NCI-H82 treated with DMSO at 0.1 percent for 48 hours (cell line): ENCODE data around the gene CD160.
A peak's percentile ranks its signal among the peaks of the same experiment; 100 is the strongest.
"Not testable (repeated sequence)": the region's sequence is repeated elsewhere in the genome, so short reads cannot be mapped to it uniquely, and the experiment has no call there.

Experiments used
- DNase-seq: peaks from one replicate; lab custom pipeline; 2025; ENCODE audit not compliant: unreplicated experiment; lab: John Stamatoyannopoulos, UW

CD160 gene

DNA sequence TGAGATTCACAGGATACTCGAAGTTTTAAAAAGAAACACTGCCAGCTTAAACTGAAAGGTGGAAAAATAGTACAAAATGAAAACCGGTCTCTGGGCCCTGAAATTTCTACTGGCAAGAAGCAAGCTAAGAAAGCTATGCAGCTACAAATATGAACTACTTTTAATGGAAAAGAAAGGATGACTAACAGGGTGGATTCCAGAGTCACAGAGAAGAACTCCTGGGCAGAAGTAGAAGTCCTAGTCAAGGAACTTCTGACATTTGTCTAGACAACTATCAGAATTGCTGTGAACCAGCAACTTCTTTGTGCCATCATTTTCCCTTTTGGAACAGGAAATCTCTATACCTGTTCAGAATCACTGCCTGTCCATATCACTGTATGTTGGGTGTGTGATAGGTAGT lies 38.1 kb downstream of the CD160 start:
- DNase-seq, result no peak

DNA sequence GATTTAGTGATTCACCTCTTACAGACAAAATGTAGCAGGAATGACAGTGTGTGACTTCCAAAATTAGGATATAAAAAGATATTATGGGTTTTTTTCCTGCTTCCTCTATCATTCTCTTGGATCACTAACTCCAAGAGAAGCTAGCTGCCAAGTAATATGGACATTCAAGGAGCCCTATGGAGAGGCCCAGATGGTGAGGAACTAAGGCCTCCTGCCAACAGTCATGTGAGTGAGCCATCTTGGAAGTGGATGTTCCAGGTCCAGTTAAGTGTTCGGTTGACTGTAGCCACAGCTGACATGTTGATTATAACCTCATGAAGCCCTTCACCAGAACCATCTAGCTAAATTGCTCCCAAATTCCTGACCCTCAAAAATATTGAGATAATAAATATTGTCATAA lies 38.8 kb downstream of the CD160 start:
- DNase-seq, result no peak

DNA sequence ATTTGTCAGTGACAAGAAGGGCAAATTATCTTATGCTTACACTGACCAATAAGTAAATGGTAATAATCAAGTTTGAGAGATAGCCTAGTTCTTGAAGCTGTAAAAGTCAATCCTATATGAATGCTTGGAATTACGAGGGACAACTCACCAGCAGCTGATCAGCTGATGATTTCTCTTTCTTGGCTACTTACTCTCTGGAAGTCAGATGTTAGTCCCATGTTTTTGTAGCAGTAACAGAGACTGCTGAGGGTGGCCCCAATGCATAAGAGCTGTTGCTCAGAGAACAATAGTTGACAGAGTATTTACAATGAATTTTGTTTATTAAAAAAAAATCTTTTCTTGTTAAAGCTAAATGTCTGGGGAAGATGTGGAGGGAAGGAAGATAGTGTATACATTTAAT lies 39.3 kb downstream of the CD160 start:
- no peak for DNase-seq

DNA sequence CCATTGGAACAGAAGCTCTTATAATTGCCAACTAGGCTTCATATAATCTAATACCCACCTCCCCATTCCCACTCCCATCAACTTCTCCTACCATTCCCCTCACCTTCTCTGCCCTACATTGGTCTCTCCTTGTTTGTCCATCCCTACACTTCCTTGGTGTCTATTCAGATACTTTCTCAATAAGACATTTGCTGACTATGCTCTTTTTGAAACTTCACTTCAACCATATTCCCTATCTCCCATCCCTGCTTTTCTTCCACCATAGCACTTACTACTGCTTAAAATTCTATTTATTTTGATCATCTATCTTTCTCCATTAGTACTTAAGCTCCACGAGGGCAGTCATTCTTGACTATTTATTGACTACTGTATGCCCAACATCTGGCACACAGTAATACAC lies 40.4 kb downstream of the CD160 start:
- DNase-seq, result no peak

DNA sequence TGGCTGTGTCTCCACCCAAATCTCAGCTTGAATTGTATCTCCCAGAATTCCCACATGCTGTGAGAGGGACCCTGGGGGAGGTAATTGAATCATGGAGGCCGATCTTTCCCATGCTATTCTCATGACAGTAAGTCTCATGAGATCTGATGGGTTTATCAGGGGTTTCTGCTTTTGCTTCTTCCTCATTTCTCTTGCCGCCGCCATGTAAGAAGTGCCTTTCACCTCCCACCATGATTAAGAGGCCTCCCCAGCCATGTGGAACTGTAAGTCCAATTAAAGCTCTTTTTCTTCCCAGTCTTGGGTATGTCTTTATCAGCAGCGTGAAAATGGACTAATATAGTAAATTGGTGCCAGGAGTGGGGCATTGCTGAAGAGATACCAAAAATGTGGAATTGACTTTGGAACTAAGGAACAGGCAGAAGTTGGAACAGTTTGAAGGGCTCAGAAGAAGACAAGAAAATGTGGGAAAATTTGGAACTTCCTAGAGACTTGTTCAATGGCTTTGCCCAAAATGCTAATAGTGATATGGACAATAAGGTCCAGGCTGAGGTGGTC lies 41.2 kb downstream of the CD160 start:
- DNase-seq, result not testable (repeated sequence)

DNA sequence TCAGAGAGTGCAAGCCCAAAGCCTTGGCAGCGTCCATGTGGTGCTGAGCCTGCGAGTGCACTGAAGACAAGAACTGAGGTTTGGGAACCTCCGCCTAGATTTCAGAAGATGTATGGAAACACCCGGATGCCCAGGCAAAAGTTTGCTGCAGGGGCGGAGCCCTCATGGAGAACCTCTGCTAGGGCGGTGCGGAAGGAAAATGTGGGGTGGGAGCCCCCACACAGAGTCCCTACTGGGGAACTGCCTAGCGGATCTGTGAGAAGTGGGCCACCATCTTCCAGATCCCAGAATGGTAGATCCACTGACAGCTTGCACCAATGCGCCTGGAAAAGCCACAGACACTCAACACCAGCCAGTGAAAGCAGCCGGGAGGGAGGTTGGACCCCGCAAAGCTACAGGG lies 42.2 kb downstream of the CD160 start:
- DNase-seq, result not testable (repeated sequence)

DNA sequence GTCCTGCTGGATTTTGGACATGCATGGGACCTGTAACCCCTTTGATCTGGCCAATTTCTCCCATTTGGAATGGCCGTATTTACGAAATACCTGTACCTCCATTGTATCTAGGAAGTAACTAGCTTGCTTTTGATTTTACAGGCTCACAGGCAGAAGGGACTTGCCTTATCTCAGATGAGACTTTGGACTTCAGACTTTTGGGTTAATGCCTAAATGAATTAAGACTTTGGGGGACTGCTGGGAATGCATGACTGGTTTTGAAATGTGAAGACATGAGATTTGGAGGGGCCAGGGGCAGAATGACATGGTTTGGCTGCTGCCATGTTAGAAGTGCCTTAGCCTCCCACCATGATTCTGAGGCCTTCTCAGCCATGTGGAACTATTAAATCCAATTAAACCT lies 42.7 kb downstream of the CD160 start:
- not testable (repeated sequence) for DNase-seq

DNA sequence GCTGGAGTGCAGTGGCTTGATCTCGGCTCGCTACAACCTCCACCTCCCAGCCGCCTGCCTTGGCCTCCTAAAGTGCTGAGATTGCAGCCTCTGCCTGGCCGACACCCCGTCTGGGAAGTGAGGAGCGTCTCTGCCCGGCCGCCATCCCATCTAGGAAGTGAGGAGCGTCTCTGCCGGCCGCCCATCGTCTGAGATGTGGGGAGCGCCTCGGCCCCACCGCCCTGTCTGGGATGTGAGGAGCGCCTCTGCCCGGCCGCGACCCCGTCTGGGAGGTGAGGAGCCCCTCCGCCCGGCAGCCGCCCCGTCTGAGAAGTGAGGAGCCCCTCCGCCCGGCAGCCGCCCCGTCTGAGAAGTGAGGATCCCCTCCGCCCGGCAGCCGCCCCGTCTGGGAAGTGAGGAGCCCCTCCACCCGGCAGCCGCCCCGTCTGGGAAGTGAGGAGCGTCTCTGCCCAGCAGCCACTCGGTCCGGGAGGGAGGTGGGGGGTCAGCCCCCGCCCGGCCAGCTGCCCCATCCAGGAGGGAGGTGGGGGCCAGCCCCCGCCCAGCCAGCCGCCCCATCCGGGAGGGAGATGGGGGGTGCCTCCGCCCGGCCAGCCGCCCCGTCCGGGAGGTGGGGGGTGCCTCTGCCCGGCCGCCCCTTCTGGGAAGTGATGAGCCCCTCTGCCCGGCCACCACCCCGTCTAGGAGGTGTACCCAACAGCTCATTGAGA lies 45.1 kb downstream of the CD160 start:
- not testable (repeated sequence) for DNase-seq

DNA sequence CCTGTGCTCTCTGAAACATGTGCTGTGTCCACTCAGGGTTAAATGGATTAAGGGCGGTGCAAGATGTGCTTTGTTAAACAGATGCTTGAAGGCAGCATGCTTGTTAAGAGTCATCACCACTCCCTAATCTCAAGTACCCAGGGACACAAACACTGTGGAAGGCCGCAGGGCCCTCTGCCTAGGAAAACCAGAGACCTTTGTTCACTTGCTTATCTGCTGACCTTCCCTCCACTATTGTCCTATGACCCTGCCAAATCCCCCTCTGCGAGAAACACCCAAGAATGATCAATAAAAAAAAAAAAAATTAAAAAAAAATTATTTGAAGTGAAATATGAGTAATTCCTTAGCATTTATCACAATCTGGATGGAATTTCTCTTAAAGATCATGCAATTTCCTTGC lies 45.8 kb downstream of the CD160 start:
- DNase-seq, result not testable (repeated sequence)

DNA sequence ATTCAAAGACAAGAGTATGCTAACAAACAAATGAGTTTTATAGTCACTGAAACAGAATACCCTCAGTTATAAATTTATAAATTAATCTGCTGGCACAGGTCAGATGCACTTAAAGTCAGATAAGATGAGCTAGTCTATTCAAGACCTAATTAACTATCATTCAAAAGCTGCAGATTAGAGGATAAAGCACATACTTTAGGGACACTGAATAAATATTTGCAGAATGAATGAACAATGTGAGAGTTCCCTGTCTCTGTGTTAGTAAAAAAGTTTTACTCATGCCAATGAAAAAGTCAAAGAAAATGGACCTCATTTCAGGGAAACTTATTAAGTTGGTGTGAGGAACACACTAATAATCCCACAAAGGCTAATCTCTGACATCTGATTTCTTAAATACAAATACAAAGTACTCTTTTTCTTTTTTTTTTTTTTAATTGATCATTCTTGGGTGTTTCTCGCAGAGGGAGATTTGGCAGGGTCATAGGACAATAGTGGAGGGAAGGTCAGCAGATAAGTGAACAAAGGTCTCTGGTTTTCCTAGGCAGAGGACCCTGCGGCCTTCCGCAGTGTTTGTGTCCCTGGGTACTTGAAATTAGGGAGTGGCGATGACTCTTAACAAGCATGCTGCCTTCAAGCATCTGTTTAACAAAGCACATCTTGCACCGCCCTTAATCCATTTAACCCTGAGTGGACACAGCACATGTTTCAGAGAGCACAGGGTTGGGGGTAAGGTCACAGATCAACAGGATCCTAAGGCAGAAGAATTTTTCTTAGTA lies 46.5 kb downstream of the CD160 start:
- not testable (repeated sequence) for DNase-seq

DNA sequence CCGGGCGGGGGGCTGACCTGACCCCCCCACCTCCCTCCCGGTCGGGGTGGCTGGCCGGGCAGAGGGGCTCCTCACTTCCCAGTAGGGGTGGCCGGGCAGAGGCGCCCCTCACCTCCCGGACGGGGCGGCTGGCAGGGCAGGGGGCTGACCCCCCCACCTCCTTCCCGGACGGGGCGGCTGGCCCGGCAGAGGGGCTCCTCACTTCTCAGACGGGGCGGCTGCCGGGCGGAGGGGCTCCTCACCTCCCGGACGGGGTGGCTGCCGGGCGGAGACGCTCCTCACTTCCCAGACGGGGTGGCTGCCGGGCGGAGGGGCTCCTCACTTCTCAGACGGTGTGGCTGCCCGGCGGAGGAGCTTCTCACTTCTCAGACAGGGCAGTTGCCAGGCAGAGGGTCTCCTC lies 47.6 kb downstream of the CD160 start:
- DNase-seq, result not testable (repeated sequence)

DNA sequence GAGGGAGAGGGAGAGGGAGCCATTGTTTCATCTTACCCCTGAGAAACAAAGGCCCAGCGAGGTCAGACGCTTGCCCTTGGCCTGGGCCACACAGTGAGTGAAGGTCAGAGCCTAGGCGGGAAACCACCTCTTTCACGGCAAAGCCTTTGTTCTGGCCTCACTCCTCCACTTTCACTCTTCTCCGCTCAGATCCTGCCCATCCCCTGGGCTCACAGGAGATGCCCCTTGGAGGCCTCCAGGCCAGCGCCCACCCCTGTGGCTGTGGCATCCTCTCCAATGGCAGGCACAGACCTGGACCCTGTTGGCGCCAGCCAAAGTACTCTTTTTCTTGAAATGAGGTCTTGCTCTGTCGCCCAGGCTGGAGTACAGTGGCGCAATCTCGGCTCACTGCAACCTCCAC lies 48.7 kb downstream of the CD160 start:
- not testable (repeated sequence) for DNase-seq

DNA sequence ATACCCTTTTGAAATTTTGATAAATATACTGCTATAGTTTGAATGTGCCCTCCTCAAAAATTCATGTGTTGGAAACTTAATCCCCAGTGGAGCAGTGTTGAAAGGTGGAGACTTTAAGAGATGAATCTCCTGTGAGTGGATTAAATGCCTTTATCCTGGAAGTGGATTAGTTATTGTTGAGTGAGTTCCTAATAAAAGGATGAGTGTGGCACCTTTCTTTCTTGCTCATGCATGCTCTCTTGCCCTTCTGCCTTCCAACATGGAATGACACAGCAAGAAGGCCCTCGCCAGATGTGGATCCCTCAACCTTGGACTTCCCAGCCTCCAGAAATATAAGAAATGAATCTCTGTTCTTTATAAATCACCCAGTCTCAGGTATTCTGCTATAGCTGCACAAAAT lies 51.8 kb downstream of the CD160 start:
- DNase-seq, result peak; percentile 89

DNA sequence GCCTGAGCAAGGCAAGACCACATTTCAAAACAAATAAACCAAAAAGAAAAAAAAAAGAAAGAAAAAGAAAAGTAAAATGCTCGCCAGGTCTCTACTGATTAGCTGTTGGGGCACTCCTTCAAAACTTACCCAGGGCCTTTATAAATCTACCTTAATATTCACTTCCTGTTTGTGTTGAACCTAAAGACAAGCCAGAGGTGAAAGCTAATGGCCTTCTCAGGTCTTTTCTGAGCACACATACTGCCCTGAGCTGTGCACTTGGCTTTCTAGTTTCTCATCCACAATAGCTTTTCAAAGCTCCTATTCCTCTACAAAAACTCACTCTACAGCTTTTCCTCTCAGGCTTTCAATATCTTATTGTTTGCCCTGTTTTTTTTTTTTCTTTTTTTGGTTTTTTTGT lies 54.1 kb downstream of the CD160 start:
- DNase-seq, result no peak

DNA sequence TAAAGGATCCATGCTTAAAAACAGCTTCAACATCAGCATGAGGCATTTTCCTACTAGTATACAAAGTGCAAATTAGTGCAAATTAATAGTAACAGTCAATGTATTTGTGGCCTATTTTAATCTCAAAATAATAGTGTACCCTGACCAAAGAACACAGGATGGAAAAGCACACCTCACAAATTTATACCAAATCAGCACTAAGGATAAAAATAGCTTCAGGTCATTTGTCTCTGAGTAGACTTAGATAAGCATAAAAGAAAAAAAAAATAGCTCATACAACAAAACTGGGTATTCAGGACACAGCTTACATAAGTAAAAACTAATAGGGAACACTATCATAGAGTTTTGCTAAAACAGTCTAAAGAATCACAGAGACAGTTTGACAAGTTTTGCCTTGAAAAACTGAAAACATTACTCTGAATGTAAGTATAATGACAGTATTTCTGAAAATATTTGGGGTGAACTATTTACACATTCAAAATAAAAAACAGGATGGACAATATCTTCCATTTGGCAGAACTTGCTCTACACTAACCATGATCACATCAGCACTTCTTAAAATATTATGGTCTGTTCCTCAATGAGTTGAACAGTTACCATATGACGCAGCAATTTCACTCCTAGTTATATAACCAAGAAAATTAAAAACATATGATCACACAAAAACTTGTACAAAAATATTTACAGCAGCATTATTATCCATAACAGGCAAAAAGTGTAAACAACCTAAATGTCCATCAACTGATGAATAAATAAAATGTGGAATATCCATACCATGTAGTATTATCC lies 58.3 kb downstream of the CD160 start:
- DNase-seq, result no peak

DNA sequence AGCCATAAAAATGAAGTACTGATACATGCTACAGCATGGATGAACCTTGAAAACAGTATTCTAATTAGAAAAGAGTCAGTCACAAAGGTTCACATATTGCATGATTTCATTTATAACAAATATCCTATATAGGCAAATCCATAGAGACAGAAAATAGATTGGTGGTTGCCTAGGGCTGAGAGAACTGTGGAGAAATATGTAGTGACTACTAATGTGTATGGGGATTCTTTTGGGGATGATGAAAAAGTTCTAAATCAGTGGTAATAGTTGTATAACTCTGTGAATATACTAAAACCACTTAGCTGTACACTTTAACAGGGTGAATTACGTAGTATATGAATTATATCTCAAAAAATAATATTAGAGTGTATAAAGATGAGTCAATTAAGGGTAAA lies 58.8 kb downstream of the CD160 start:
- DNase-seq, result no peak

DNA sequence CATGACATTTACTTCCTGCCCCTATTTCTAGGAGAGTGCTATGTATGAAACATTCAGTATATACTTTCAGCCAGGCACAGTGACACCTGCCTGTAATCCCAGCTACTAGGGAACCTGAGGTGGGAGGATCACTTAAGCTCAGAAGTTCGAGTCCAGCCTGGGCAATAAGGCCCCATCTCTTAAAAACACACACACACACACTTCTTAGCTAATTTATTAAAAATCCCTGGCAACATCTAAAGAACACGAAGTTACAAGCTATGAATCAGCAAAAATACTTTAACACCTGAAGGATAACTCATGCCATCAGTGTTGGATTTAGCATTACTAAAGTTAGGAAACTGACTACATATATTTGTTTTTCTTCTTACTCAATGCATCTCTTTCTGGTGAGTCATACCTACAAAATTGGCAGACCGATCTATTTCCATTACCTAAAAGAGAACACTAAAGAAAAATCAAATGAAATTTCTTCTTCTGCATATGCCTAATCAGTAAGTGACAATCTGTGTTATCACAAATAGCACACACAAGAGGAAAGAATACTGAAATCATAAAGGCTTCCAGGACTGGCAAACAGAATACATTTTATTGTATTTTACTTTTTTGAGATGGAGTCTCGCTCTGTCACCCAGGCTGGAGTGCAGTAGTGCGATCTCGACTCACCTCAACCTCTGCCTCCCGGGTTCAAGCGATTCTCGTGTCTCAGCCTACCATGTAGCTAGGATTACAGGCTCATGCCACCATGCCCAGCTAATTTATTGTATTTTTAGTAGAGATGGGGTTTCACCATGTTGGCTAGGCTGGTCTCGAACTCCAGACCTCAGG lies 63.2 kb downstream of the CD160 start:
- no peak for DNase-seq

DNA sequence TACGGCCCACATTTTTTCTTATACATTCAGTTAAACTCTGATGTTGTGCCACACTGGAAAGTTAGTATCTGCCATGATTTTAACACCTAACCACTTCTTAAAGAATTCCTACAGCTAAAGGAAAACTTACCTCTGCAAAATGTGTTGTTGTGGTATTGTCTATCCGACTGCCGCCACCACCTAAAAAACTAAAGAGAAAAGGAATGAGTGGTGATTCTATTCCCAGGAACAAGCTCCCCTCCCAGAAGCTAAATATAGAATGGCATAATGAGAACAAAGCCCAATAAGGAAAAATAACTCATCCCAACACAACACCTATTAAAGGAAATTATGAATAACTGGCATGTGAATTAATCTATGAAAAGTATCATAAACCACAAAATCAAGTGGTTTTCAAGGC lies 65.1 kb downstream of the CD160 start:
- no peak for DNase-seq

DNA sequence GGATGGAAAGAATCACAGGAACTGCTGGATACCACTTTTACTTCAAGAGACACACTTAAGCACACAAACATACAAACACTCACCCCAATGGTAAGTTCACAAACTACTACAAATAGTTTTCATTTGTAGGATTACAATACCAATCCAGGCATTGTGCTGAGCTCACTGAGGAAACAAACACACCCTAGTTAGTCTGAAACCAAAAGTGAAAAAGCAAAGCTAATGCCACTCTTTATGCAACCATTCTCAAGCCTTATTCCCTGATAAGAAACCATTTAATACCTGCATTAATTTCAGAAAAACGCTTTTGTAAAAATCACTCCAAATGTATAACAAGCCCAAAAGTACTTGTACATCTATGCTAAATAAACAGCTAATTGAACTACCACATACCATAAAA lies 66.2 kb downstream of the CD160 start:
- DNase-seq, result no peak

DNA sequence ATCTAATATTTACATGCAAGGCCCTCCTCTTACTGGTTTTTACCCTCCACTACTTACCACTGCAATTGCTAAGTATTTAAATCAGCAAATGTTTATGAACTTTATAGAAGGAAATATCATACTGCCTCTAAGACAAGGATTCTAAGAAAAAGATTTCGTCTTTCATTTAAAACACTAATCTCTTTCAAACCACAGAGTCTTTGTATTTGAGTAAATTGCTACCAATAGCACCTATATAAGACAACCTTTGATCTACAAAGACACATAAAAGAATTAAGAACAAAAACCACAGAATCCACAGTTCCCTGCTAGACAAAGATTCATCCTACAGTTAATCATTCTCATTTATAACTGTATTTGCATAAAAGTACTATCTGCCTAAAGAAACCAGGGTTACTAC lies 67.0 kb downstream of the CD160 start:
- no peak for DNase-seq

DNA sequence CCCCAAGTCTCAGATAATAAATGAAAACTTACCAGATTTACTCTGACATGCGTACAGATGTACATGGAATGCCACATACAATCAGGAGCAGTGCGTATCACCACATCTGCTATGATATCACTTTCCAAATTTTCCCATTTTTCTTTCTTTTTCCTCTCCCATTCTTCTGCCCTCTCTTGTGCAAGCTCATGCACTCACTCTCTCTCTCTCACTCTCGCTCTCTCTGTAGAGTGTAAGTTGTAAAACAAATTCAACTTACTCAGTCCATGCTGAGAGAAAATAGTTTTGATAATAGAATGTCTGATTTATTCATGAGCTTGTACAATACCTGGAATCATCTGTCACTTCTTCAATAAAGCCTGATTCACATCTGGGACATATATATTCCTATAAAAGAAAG lies 69.3 kb downstream of the CD160 start:
- DNase-seq, result no peak
